ENCODE measurements around the gene MTG1. TPM values are rescaled to one million over a fixed set of nuclear protein-coding genes. Genes with fewer than 3 reads are reported as not detected.

The MTG1 gene
- total RNA-seq, 1 donor: 31.5 TPM

DNA sequence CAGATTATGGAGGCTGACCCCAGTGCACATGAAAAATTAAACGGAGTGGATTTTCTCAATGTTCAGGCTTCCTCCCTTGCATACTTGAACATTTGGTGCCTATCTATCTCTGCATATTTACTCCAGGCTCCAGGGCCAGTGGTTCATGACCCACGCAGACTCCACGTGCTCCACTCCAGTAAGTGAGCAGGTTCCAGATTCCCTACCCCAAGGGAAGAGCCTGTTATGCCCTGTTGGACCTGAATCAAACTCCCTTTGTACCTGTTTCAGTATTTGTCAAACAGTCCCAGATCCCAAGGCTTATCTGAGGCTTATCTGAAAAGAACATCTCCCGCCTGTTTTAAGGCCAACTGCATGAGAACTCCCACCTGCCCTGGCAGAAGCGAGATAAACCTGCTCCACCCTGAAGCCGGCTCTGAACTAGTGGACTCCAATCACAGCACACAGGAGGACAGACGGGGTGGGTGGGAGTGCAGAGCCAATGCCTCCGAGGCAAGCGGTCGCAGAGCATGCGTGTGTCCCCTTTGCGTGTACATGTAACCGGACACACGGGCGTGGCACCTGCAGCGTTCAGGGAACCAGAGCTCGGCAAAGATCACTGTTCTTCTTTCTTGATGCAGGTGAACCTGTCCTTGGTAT is 33.9 kb upstream of the MTG1 start:
- H3K9me3 ChIP-seq (ENCODE audit: low read depth, low read length): no peaks in the 10 kb centered on the region
- H3K27ac ChIP-seq (ENCODE audit: low read depth, low read length): no peak overlapping the region
- no peaks in the 10 kb centered on the region for H3K4me1 ChIP-seq (ENCODE audit: insufficient read depth, low read length)
- peaks cover 17% of the 10 kb centered on the region for H3K36me3 ChIP-seq (ENCODE audit: insufficient read depth, low read length)
- H3K27me3 ChIP-seq (ENCODE audit: insufficient read depth, low read length): no peaks in the 10 kb centered on the region
- H3K79me2 ChIP-seq (ENCODE audit: insufficient read depth, low read length): no peaks in the 10 kb centered on the region
- no peaks in the 10 kb centered on the region for H4K20me1 ChIP-seq (ENCODE audit: insufficient read depth, low read length)
- no peak overlapping the region for H2AFZ ChIP-seq (ENCODE audit: low read length)
- peak; percentile 81 for DNase-seq (ENCODE audit: insufficient read length, low spot score, missing footprints)
- no peak overlapping the region for H3K4me3 ChIP-seq (ENCODE audit: insufficient read depth, low read length)
- H3K4me2 ChIP-seq (ENCODE audit: insufficient read depth, low read length): no peak overlapping the region
- TF ChIP-seq, protein P1, sequence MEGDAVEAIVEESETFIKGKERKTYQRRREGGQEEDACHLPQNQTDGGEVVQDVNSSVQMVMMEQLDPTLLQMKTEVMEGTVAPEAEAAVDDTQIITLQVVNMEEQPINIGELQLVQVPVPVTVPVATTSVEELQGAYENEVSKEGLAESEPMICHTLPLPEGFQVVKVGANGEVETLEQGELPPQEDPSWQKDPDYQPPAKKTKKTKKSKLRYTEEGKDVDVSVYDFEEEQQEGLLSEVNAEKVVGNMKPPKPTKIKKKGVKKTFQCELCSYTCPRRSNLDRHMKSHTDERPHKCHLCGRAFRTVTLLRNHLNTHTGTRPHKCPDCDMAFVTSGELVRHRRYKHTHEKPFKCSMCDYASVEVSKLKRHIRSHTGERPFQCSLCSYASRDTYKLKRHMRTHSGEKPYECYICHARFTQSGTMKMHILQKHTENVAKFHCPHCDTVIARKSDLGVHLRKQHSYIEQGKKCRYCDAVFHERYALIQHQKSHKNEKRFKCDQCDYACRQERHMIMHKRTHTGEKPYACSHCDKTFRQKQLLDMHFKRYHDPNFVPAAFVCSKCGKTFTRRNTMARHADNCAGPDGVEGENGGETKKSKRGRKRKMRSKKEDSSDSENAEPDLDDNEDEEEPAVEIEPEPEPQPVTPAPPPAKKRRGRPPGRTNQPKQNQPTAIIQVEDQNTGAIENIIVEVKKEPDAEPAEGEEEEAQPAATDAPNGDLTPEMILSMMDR (IDR thresholded peaks at IDR 0.05; ENCODE audit: extremely low read depth, low read depth, low read length): no peak

DNA sequence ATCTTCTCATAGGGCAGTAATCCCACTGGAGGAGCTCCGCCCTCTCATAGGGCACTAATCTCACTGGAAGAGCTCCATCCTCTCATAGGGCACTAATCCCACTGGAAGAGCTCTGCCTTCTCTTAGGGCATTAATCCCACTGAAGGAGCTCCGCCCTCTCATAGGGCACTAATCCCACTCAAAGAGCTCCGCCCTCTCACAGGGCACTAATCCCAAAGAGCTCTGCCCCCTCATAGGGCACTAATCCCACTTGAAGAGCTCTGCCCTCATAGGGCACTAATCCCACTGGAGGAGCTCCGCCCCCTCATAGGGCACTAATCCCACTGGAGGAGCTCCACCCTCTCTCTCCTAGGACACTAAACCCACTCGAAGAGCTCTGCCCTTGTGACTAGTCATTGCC is 32.7 kb upstream of the MTG1 start:
- Histone ChIP-seq H2AFZ (ENCODE audit: low read length) (no peak overlapping the region), H3K27ac (ENCODE audit: low read depth, low read length) (no peak overlapping the region), H3K79me2 (ENCODE audit: insufficient read depth, low read length) (no peaks in the 10 kb centered on the region), H3K27me3 (ENCODE audit: insufficient read depth, low read length) (no peaks in the 10 kb centered on the region), H3K4me3 (ENCODE audit: insufficient read depth, low read length) (no peak overlapping the region), H3K36me3 (ENCODE audit: insufficient read depth, low read length) (peaks cover 28% of the 10 kb centered on the region), H3K9me3 (ENCODE audit: low read depth, low read length) (no peaks in the 10 kb centered on the region), H4K20me1 (ENCODE audit: insufficient read depth, low read length) (no peaks in the 10 kb centered on the region), H3K4me2 (ENCODE audit: insufficient read depth, low read length) (no peak overlapping the region), H3K4me1 (ENCODE audit: insufficient read depth, low read length) (no peaks in the 10 kb centered on the region)
- DNase-seq (ENCODE audit: insufficient read length, low spot score, missing footprints): no peak
- TF ChIP-seq, protein P1 (IDR thresholded peaks at IDR 0.05; ENCODE audit: extremely low read depth, low read depth, low read length): no peak

DNA sequence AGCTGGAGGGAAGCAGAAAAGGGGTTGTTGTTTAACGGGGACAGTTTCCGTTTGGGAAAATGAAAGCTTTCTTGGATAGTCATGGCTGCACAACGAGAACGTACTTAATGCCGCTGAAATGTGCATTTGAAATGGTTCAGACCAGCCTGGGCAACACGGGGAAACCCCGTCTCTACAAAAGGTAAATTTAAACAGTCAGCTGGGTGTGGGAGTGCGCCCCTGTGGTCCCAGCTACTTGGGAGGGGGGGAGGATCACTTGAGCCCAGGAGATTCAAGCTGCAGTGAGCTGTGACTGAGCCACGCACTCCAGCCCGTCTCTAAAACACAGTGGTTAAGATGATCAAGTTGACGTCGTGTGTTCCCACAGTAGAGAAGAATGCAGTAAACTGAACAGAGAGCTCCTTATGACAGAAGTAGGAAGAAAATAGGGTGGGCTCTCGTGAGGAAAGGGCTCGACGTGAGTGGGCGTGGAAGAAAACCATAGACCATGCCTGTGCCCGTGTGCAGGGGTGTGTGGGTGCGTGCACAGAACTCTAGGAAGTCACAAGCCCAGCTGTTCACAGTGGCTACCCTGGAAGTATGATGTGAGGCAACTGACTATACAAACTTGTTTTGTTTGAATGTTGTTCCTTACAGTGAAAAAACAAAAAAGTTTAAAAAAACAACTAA is 32.0 kb upstream of the MTG1 start:
- Histone ChIP-seq H3K4me3 (ENCODE audit: insufficient read depth, low read length) (no peak overlapping the region), H3K27me3 (ENCODE audit: insufficient read depth, low read length) (no peaks in the 10 kb centered on the region), H3K4me2 (ENCODE audit: insufficient read depth, low read length) (no peak overlapping the region), H4K20me1 (ENCODE audit: insufficient read depth, low read length) (no peaks in the 10 kb centered on the region), H3K79me2 (ENCODE audit: insufficient read depth, low read length) (no peaks in the 10 kb centered on the region), H3K9me3 (ENCODE audit: low read depth, low read length) (no peaks in the 10 kb centered on the region), H3K36me3 (ENCODE audit: insufficient read depth, low read length) (peaks cover 33% of the 10 kb centered on the region), H2AFZ (ENCODE audit: low read length) (no peak overlapping the region), H3K4me1 (ENCODE audit: insufficient read depth, low read length) (no peaks in the 10 kb centered on the region), H3K27ac (ENCODE audit: low read depth, low read length) (no peak overlapping the region)
- TF ChIP-seq, protein P1 (IDR thresholded peaks at IDR 0.05; ENCODE audit: extremely low read depth, low read depth, low read length): no peak
- no peak for DNase-seq (ENCODE audit: insufficient read length, low spot score, missing footprints)

DNA sequence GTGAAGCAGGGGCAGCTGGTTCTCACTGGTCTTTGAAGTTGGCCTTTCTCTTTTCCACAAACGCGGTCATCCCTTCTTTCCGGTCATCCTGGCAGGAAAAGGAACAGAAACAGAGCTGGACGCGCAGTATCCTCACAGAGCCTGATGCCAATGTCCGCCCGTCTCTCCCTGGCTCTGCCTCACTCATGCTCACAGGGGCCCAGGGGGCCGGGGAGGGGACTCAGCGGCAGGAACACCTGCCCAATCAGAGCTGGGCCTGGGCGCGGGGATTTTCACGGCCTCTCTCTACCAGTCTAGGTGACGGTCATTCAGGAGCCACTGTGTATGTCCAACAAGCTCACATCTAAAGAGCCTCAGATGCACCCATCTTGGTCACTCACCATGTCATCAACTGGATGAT is 31.1 kb upstream of the MTG1 start:
- no peak overlapping the region for H3K27ac ChIP-seq (ENCODE audit: low read depth, low read length)
- peaks cover 34% of the 10 kb centered on the region for H3K36me3 ChIP-seq (ENCODE audit: insufficient read depth, low read length)
- H3K4me2 ChIP-seq (ENCODE audit: insufficient read depth, low read length): no peak overlapping the region
- no peaks in the 10 kb centered on the region for H3K9me3 ChIP-seq (ENCODE audit: low read depth, low read length)
- no peak for DNase-seq (ENCODE audit: insufficient read length, low spot score, missing footprints)
- no peaks in the 10 kb centered on the region for H3K4me1 ChIP-seq (ENCODE audit: insufficient read depth, low read length)
- no peak overlapping the region for H3K4me3 ChIP-seq (ENCODE audit: insufficient read depth, low read length)
- H4K20me1 ChIP-seq (ENCODE audit: insufficient read depth, low read length): no peaks in the 10 kb centered on the region
- TF ChIP-seq, protein P1 (IDR thresholded peaks at IDR 0.05; ENCODE audit: extremely low read depth, low read depth, low read length): no peak
- H2AFZ ChIP-seq (ENCODE audit: low read length): no peak overlapping the region
- no peaks in the 10 kb centered on the region for H3K79me2 ChIP-seq (ENCODE audit: insufficient read depth, low read length)
- H3K27me3 ChIP-seq (ENCODE audit: insufficient read depth, low read length): no peaks in the 10 kb centered on the region

Measured in osteoblast (primary cell).